HL-60 (cell line): ENCODE measurements around the gene SCAI.
"Not testable (repeated sequence)": the region's sequence is repeated elsewhere in the genome, so short reads cannot be mapped to it uniquely, and the experiment has no call there.

Experiments
- DNase-seq, 2 experiments: peaks; one replicate each; pipeline ENCODE4 v3.0.0-alpha.2; 2010 to 2020; ENCODE audit warnings: low read depth in 1 of 2, low spot score in 1 of 2
- H3K27ac ChIP-seq: fragments of 250-450 bp; sonication (Bioruptor Pico); replicated peaks from 2 replicates; pipeline ENCODE4 v1.5.1; 2020; ENCODE audit warnings: mild to moderate bottlenecking, moderate library complexity
- H3K27me3 ChIP-seq: fragments of 250-450 bp; sonication (Bioruptor Pico); 2 replicates; pipeline ENCODE4 v1.5.1; 2021; ENCODE audit warnings: mild to moderate bottlenecking, moderate library complexity; ENCODE audit not compliant: insufficient read depth, poor library complexity, severe bottlenecking
- H3K4me3 ChIP-seq: replicated peaks from 2 replicates; pipeline ENCODE4 v1.5.1; 2011; ENCODE audit warnings: mild to moderate bottlenecking, control low read depth, low read length; ENCODE audit not compliant: insufficient read depth
- CTCF ChIP-seq: IDR thresholded peaks from one replicate; pipeline ENCODE4 v1.5.1; 2011; ENCODE audit warnings: low read length, control low read depth, inconsistent platforms; ENCODE audit not compliant: insufficient read depth
- GABPA ChIP-seq: IDR thresholded peaks from 2 replicates; pipeline ENCODE4 v1.6.1; 2012; ENCODE audit warnings: low read depth
- POLR2AphosphoS5 ChIP-seq: IDR thresholded peaks from 2 replicates; pipeline ENCODE4 v1.6.1; 2012; ENCODE audit warnings: low read depth
- REST ChIP-seq: IDR thresholded peaks from 2 replicates; pipeline ENCODE4 v1.6.1; 2012; ENCODE audit warnings: low read depth; ENCODE audit not compliant: insufficient replicate concordance
- SPI1 ChIP-seq: IDR thresholded peaks from 2 replicates; pipeline ENCODE4 v1.6.1; 2012; ENCODE audit warnings: low read depth, mild to moderate bottlenecking, borderline replicate concordance

SCAI gene

GRCh38 chr9:125089331-125089730 is 54.0 kb downstream of the SCAI start:
- H3K4me3 ChIP-seq, result no peak overlapping the region
- no peaks in the 10 kb centered on the region for H3K27me3 ChIP-seq
- no peak for DNase-seq
- TF ChIP-seq GABPA, result no peak
- no peak for TF ChIP-seq SPI1
- TF ChIP-seq POLR2AphosphoS5, result no peak
- no peak for TF ChIP-seq REST
- no peak for TF ChIP-seq CTCF
- H3K27ac ChIP-seq, result no peak overlapping the region

- no peak for TF ChIP-seq POLR2AphosphoS5
- no peak for TF ChIP-seq CTCF
- TF ChIP-seq GABPA, result no peak
- TF ChIP-seq SPI1, result no peak
These were observed 54.6 kb downstream of the SCAI start for GRCh38 chr9:125088752-125089151.

GRCh38 chr9:125085703-125086477 is 57.4 kb downstream of the SCAI start:
- H3K27ac ChIP-seq, result no peak overlapping the region
- H3K4me3 ChIP-seq, result no peak overlapping the region
- no peaks in the 10 kb centered on the region for H3K27me3 ChIP-seq
- no peak for DNase-seq
- TF ChIP-seq REST, result no peak
- no peak for TF ChIP-seq GABPA
- no peak for TF ChIP-seq POLR2AphosphoS5
- TF ChIP-seq CTCF, result no peak
- TF ChIP-seq SPI1, result no peak

More at GRCh38 chr9:125088752-125089151, 54.6 kb downstream of the SCAI start:
- no peak for DNase-seq
- Histone ChIP-seq H3K27me3 (no peaks in the 10 kb centered on the region), H3K4me3 (no peak overlapping the region), H3K27ac (no peak overlapping the region)

GRCh38 chr9:125082197-125082596 is 61.1 kb downstream of the SCAI start:
- DNase-seq, H3K4me3 ChIP-seq, H3K27me3 ChIP-seq, H3K27ac ChIP-seq: not testable (repeated sequence)

GRCh38 chr9:125080797-125081196 is 62.5 kb downstream of the SCAI start:
- DNase-seq, H3K27me3 ChIP-seq, H3K4me3 ChIP-seq, H3K27ac ChIP-seq: not testable (repeated sequence)
